ENCODE measurements around the gene SPTLC1.
"Not testable (repeated sequence)": the region's sequence is repeated elsewhere in the genome, so short reads cannot be mapped to it uniquely, and the experiment has no call there.

SPTLC1 gene

GRCh38 chr9:92033307-92033706, 81.9 kb downstream of the SPTLC1 start:
- DNase-seq (ENCODE audit: low spot score) (no peak), FAIRE-seq (no peak)

- FAIRE-seq (no peak), DNase-seq (ENCODE audit: low spot score) (no peak)
Observed at GRCh38 chr9:92032891-92033290, 82.3 kb downstream of the SPTLC1 start.

GRCh38 chr9:92030367-92030766, 84.8 kb downstream of the SPTLC1 start:
- no peak for FAIRE-seq
- no peak for DNase-seq (ENCODE audit: low spot score)

GRCh38 chr9:92029553-92029952, 85.7 kb downstream of the SPTLC1 start:
- FAIRE-seq, result no peak
- DNase-seq (ENCODE audit: low spot score), result no peak

GRCh38 chr9:92026206-92027002, 88.8 kb downstream of the SPTLC1 start:
- FAIRE-seq, result no peak

GRCh38 chr9:92021785-92022541, 93.2 kb downstream of the SPTLC1 start:
- peak; percentile 82 for FAIRE-seq
- peak; percentile 74 for DNase-seq (ENCODE audit: low spot score)

More at GRCh38 chr9:92026206-92027002, 88.8 kb downstream of the SPTLC1 start:
- DNase-seq (ENCODE audit: low spot score), result no peak

GRCh38 chr9:92019658-92020057, 95.6 kb downstream of the SPTLC1 start:
- no peak for DNase-seq (ENCODE audit: low spot score)
- no peak for FAIRE-seq

GRCh38 chr9:92010705-92011536, 104.3 kb downstream of the SPTLC1 start:
- FAIRE-seq (no peak), DNase-seq (ENCODE audit: low spot score) (no peak)

GRCh38 chr9:92010253-92010652, 105.0 kb downstream of the SPTLC1 start:
- FAIRE-seq; DNase-seq (ENCODE audit: low spot score): not testable (repeated sequence)

GRCh38 chr9:92008041-92008440, 107.2 kb downstream of the SPTLC1 start:
- FAIRE-seq, result no peak

GRCh38 chr9:92004045-92004392, 111.2 kb downstream of the SPTLC1 start:
- FAIRE-seq (no peak), DNase-seq (ENCODE audit: low spot score) (no peak)

More at GRCh38 chr9:92008041-92008440, 107.2 kb downstream of the SPTLC1 start:
- DNase-seq (ENCODE audit: low spot score), result no peak

GRCh38 chr9:92003308-92004044, 111.7 kb downstream of the SPTLC1 start:
- FAIRE-seq (no peak), DNase-seq (ENCODE audit: low spot score) (no peak)

GRCh38 chr9:92001948-92002347, 113.3 kb downstream of the SPTLC1 start:
- DNase-seq (ENCODE audit: low spot score); FAIRE-seq: not testable (repeated sequence)

GRCh38 chr9:92001244-92001643, 114.0 kb downstream of the SPTLC1 start:
- FAIRE-seq, result no peak

GRCh38 chr9:91995000-91995655, 120.1 kb downstream of the SPTLC1 start:
- DNase-seq (ENCODE audit: low spot score), result no peak

More at GRCh38 chr9:92001244-92001643, 114.0 kb downstream of the SPTLC1 start:
- no peak for DNase-seq (ENCODE audit: low spot score)

GRCh38 chr9:91994422-91994821, 120.8 kb downstream of the SPTLC1 start:
- no peak for FAIRE-seq
- no peak for DNase-seq (ENCODE audit: low spot score)

More at GRCh38 chr9:91995000-91995655, 120.1 kb downstream of the SPTLC1 start:
- FAIRE-seq, result no peak

GRCh38 chr9:91992461-91993041, 122.7 kb downstream of the SPTLC1 start:
- DNase-seq (ENCODE audit: low spot score) (no peak), FAIRE-seq (no peak)

- no peak for FAIRE-seq
- no peak for DNase-seq (ENCODE audit: low spot score)
Observed at GRCh38 chr9:91991721-91992341, 123.4 kb downstream of the SPTLC1 start.

GRCh38 chr9:91986248-91986647, 129.0 kb downstream of the SPTLC1 start:
- DNase-seq (ENCODE audit: low spot score) (no peak), FAIRE-seq (no peak)

Measured in RCC 7860 (cell line).